A549 (cell line): ENCODE data around the gene PGBD4.

ENCODE experiments used
- CTCF ChIP-seq: fragments of >200 bp; sonication (Bioruptor Twin); formaldehyde crosslinking; IDR thresholded peaks from 3 replicates; pipeline ENCODE4 v1.5.1; 2016
- PHF8 ChIP-seq: fragments of 200-600 bp; sonication (generic); IDR thresholded peaks from 2 replicates; pipeline ENCODE4 v1.6.1; 2016; ENCODE audit warnings: low read depth, mild to moderate bottlenecking, antibody characterized with exemption, moderate library complexity, borderline replicate concordance
- POLR2A ChIP-seq: IDR thresholded peaks from 2 replicates; pipeline ENCODE4 v1.6.1; 2012; ENCODE audit warnings: mild to moderate bottlenecking, low read length
- REST ChIP-seq: fragments of 200-600 bp; sonication (generic); IDR thresholded peaks from 2 replicates; pipeline ENCODE4 v1.6.1; 2016; ENCODE audit warnings: antibody characterized with exemption, mild to moderate bottlenecking, moderate library complexity
- TP53 ChIP-seq: fragments of 250-450 bp; sonication (Bioruptor Pico); IDR thresholded peaks from 2 replicates; pipeline ENCODE4 v1.5.0; 2021; ENCODE audit warnings: mild to moderate bottlenecking, moderate library complexity

- TF ChIP-seq REST (no peak), TP53 (CRISPR knock-in tag) (no peak), PHF8 (peak; percentile 83), POLR2A (peak; percentile 86), CTCF (no peak)
These were observed at the start of gene PGBD4, which contains the start of gene EMC7 for GRCh38 chr15:34101366-34102174.
